Coronary artery (tissue), 2 donors: ENCODE measurements around the gene TBC1D16.

ENCODE experiments used
- DNase-seq: peaks from one replicate; pipeline ENCODE4 v3.0.0-alpha.2; 2017; ENCODE audit warnings: low spot score
- H3K27ac ChIP-seq, 2 donors: fragments of 200-600 bp; sonication (generic); one replicate each; pipeline ENCODE4 v1.5.1; 2016 to 2019
- H3K4me3 ChIP-seq: fragments of 200-600 bp; sonication (generic); 2 replicates; pipeline ENCODE4 v1.5.1; 2016; ENCODE audit warnings: mild to moderate bottlenecking, moderate library complexity
- CTCF ChIP-seq: fragments of 200-600 bp; sonication (generic); IDR thresholded peaks from one replicate; pipeline ENCODE4 v1.5.1; 2019; ENCODE audit warnings: antibody characterized with exemption

The TBC1D16 gene

GRCh38 chr17:79925242-79925957 is 110.3 kb downstream of the TBC1D16 start:
- Histone ChIP-seq H3K27ac (no peak overlapping the region), H3K4me3 (no peak overlapping the region)
- DNase-seq: no peak
- no peak for TF ChIP-seq CTCF

GRCh38 chr17:79924639-79924976 is 111.1 kb downstream of the TBC1D16 start:
- TF ChIP-seq CTCF: peak; percentile 3
- H3K4me3 ChIP-seq: no peak overlapping the region
- no peak overlapping the region for H3K27ac ChIP-seq
- no peak for DNase-seq

- no peak overlapping the region for H3K27ac ChIP-seq
- DNase-seq: no peak
- H3K4me3 ChIP-seq: no peak overlapping the region
- peak; percentile 17 for TF ChIP-seq CTCF
These were observed 111.6 kb downstream of the TBC1D16 start for GRCh38 chr17:79923974-79924638.

GRCh38 chr17:79922798-79923197 is 112.9 kb downstream of the TBC1D16 start:
- H3K27ac ChIP-seq: no peak overlapping the region
- no peak overlapping the region for H3K4me3 ChIP-seq
- no peak for TF ChIP-seq CTCF
- DNase-seq: no peak

GRCh38 chr17:79922116-79922601 is 113.5 kb downstream of the TBC1D16 start:
- DNase-seq: no peak
- no peak for TF ChIP-seq CTCF
- no peak overlapping the region for H3K4me3 ChIP-seq
- no peak overlapping the region for H3K27ac ChIP-seq

- no peak overlapping the region for H3K27ac ChIP-seq
- no peak for TF ChIP-seq CTCF
- DNase-seq: no peak
These were observed 114.1 kb downstream of the TBC1D16 start for GRCh38 chr17:79921411-79922115.

More at GRCh38 chr17:79921411-79922115, 114.1 kb downstream of the TBC1D16 start:
- no peak overlapping the region for H3K4me3 ChIP-seq
